HEK293 (cell line): ENCODE results near the gene MAP1A.

Experiments used
- REPIN1 ChIP-seq: fragments of 450-650 bp; formaldehyde crosslinking; IDR thresholded peaks from 2 replicates; pipeline ENCODE4 v1.5.1; 2017; ENCODE audit warnings: missing biosample characterization, missing genetic modification characterization, low read depth
- ZFP37 ChIP-seq: fragments of 450-650 bp; formaldehyde crosslinking; IDR thresholded peaks from 2 replicates; pipeline ENCODE4 v1.5.1; 2016; ENCODE audit warnings: missing biosample characterization, missing genetic modification characterization

GRCh38 chr15:43509660-43510199, 7.7 kb upstream of the MAP1A start:
- TF ChIP-seq ZFP37 (tag by site-specific recombination) (no peak), REPIN1 (tag by site-specific recombination) (no peak)
